Frontal cortex (tissue), 4 donors: Measurements from ENCODE around the gene HEG1. TPM values are rescaled to one million over a fixed set of nuclear protein-coding genes. Genes with fewer than 3 reads are reported as not detected.

Source experiments
- DNase-seq, 2 donors: peaks; one replicate each; pipeline ENCODE4 v3.0.0; 2012; ENCODE audit warnings: low spot score in 2 of 2
- FAIRE-seq: peaks from 2 replicates; lab custom pipeline; 2012; peaks lifted over from hg19 to GRCh38; lab: Jason Lieb, UNC
- total RNA-seq: library from RNA; depleted of rRNA; stranded (reverse); fragments of >200 nt; gene quantifications from one replicate; pipeline ENCODE4 v1.2.3, GENCODE V29; 2014
- donor health status: control.
- donor health status: control.
- donor health status: control.

Gene HEG1
- total RNA-seq, 1 donor from 2014 or later: 5.7 TPM

GRCh38 chr3:125051205-125051604 is 4.6 kb downstream of the HEG1 start:
- FAIRE-seq (no peak), DNase-seq (no peak)

GRCh38 chr3:125050488-125051090 is 5.2 kb downstream of the HEG1 start:
- FAIRE-seq: no peak
- no peak for DNase-seq

- DNase-seq (no peak), FAIRE-seq (no peak)
Measured at GRCh38 chr3:125048282-125048681, 7.5 kb downstream of the HEG1 start.

- no peak for FAIRE-seq
- DNase-seq: no peak
Measured at GRCh38 chr3:125045965-125046364, 9.8 kb downstream of the HEG1 start.

GRCh38 chr3:125045194-125045593 is 10.6 kb downstream of the HEG1 start:
- no peak for FAIRE-seq
- no peak for DNase-seq

- DNase-seq (no peak), FAIRE-seq (no peak)
Measured at GRCh38 chr3:125043599-125044151, 12.1 kb downstream of the HEG1 start.

GRCh38 chr3:125042725-125043406 is 12.9 kb downstream of the HEG1 start:
- DNase-seq (peak in 1 of 2 donors; percentile 55), FAIRE-seq (no peak)

GRCh38 chr3:125039131-125040100 is 16.4 kb downstream of the HEG1 start:
- FAIRE-seq (no peak), DNase-seq (no peak)

GRCh38 chr3:125037498-125038150 is 18.2 kb downstream of the HEG1 start:
- FAIRE-seq: no peak

GRCh38 chr3:125035217-125035616 is 20.6 kb downstream of the HEG1 start:
- FAIRE-seq: no peak

More at GRCh38 chr3:125037498-125038150, 18.2 kb downstream of the HEG1 start:
- DNase-seq: no peak

GRCh38 chr3:125033616-125034015 is 22.2 kb downstream of the HEG1 start:
- FAIRE-seq (no peak), DNase-seq (no peak)

More at GRCh38 chr3:125035217-125035616, 20.6 kb downstream of the HEG1 start:
- DNase-seq: no peak

- FAIRE-seq (no peak), DNase-seq (no peak)
Measured at GRCh38 chr3:125033135-125033534, 22.7 kb downstream of the HEG1 start.

GRCh38 chr3:125032683-125033082 is 23.1 kb downstream of the HEG1 start:
- DNase-seq: no peak
- no peak for FAIRE-seq

GRCh38 chr3:125032100-125032643 is 23.6 kb downstream of the HEG1 start:
- FAIRE-seq: no peak
- no peak for DNase-seq

GRCh38 chr3:125031544-125031943 is 24.3 kb downstream of the HEG1 start:
- no peak for DNase-seq
- FAIRE-seq: no peak

- no peak for FAIRE-seq
- DNase-seq: no peak
Measured at GRCh38 chr3:125028657-125029056, 27.1 kb downstream of the HEG1 start.

- DNase-seq: no peak
- no peak for FAIRE-seq
Measured at GRCh38 chr3:125025642-125026041, 30.2 kb downstream of the HEG1 start.

GRCh38 chr3:125024817-125025216 is 31.0 kb downstream of the HEG1 start:
- FAIRE-seq (no peak), DNase-seq (no peak)

- FAIRE-seq (no peak), DNase-seq (no peak)
Measured at GRCh38 chr3:125023833-125024555, 31.8 kb downstream of the HEG1 start.
